ENCODE data around the gene TOMM34. TPM values are rescaled to one million over a fixed set of nuclear protein-coding genes. Genes with fewer than 3 reads are reported as not detected.

The TOMM34 gene
- polyA plus RNA-seq, 1 of the 3 experiments (the other 2 are of a cell fraction), result 40.5 TPM

- H3K4me3 ChIP-seq (ENCODE audit: low read depth in 2 of 2, low read length in 1 of 2), result peak overlapping the region in 1 of 2 experiments; percentile 19; a peak in 1 of 4 replicates
- 100% methylated on average over 2 of the region's 3 CpGs for WGBS (ENCODE audit: low lambda C conversion rate)
- no peaks in the 10 kb centered on the region for H3K9me3 ChIP-seq
- H3K9ac ChIP-seq, result 0 out of 2 replicates have a peak overlapping the region, but pooled peaks have one; percentile 0
- no peaks in the 10 kb centered on the region for H3K9me2 ChIP-seq
- DNase-seq, result no peak
- ChIA-PET CTCF (interaction anchor here (1.0 to 1.2 kb wide), 2 partner anchors 106 to 258 kb away, joined by 3 read pairs; no protein-coding TSS in a partner anchor), POLR2A (no interaction called here)
- no peak overlapping the region for H3K27ac ChIP-seq (ENCODE audit: low read depth in 2 of 2, low read length in 1 of 2)
- peaks cover 3 to 13% of the 10 kb centered on the region in 2 experiments; a peak in 3 of 4 replicates for H3K4me1 ChIP-seq (ENCODE audit: control insufficient read depth in 1 of 2, insufficient read depth in 2 of 2, low read depth in 1 of 2, low read length in 1 of 2)
- TF ChIP-seq TEAD4 (IDR thresholded peaks at IDR 0.05; ENCODE audit: borderline replicate concordance, insufficient read depth) (no peak), ELF1 (IDR thresholded peaks at IDR 0.05) (no peak), PBX3 (IDR thresholded peaks at IDR 0.05) (no peak), RCOR1 (IDR thresholded peaks at IDR 0.05; ENCODE audit: low read length) (no peak), RFX5 (IDR thresholded peaks at IDR 0.05; ENCODE audit: low read length) (no peak), SMC3 (IDR thresholded peaks at IDR 0.05; ENCODE audit: low read depth, low read length) (no peak), FOSL2 (IDR thresholded peaks at IDR 0.05; ENCODE audit: borderline replicate concordance, low read depth) (no peak), FOXM1 (IDR thresholded peaks at IDR 0.05; ENCODE audit: low read depth) (no peak)
- H3K27me3 ChIP-seq (ENCODE audit: insufficient read depth), result no peaks in the 10 kb centered on the region
- no peak overlapping the region for H2AFZ ChIP-seq (ENCODE audit: low read depth)
- peak overlapping the region; percentile 30 for H3K4me2 ChIP-seq
- no peaks in the 10 kb centered on the region for H4K20me1 ChIP-seq (ENCODE audit: insufficient read depth)
- peaks cover 26 to 32% of the 10 kb centered on the region in 2 experiments for H3K36me3 ChIP-seq (replicated peaks in 1 of 2; ENCODE audit: control insufficient read depth in 1 of 2, insufficient read depth in 2 of 2, low read length in 1 of 2)
- peaks cover 30% of the 10 kb centered on the region for H3K79me2 ChIP-seq (ENCODE audit: insufficient read depth)
- H3F3A ChIP-seq (replicated peaks; ENCODE audit: insufficient read depth), result peaks cover 13% of the 10 kb centered on the region
These were observed 30.2 kb upstream of the TOMM34 start for GRCh38 chr20:44990425-44990824.

- no peak overlapping the region for H3K4me3 ChIP-seq (ENCODE audit: low read depth in 2 of 2, low read length in 1 of 2)
- ChIA-PET CTCF (no interaction called here), POLR2A (no interaction called here)
- H3K4me2 ChIP-seq, result no peak overlapping the region
- no peaks in the 10 kb centered on the region for H3K27me3 ChIP-seq (ENCODE audit: insufficient read depth)
- H3K9ac ChIP-seq, result no peak overlapping the region
- H2AFZ ChIP-seq (ENCODE audit: low read depth), result no peak overlapping the region
- peaks cover 11% of the 10 kb centered on the region for H3F3A ChIP-seq (replicated peaks; ENCODE audit: insufficient read depth)
- H3K36me3 ChIP-seq (replicated peaks in 1 of 2; ENCODE audit: control insufficient read depth in 1 of 2, insufficient read depth in 2 of 2, low read length in 1 of 2), result peaks cover 27 to 28% of the 10 kb centered on the region in 2 experiments
- H3K27ac ChIP-seq (ENCODE audit: low read depth in 2 of 2, low read length in 1 of 2), result no peak overlapping the region
- peaks cover 28% of the 10 kb centered on the region for H3K79me2 ChIP-seq (ENCODE audit: insufficient read depth)
- H4K20me1 ChIP-seq (ENCODE audit: insufficient read depth), result no peaks in the 10 kb centered on the region
- no peak for DNase-seq
- H3K9me2 ChIP-seq, result no peaks in the 10 kb centered on the region
- H3K9me3 ChIP-seq, result no peaks in the 10 kb centered on the region
- H3K4me1 ChIP-seq (ENCODE audit: control insufficient read depth in 1 of 2, insufficient read depth in 2 of 2, low read depth in 1 of 2, low read length in 1 of 2), result peaks cover 3 to 12% of the 10 kb centered on the region in 2 experiments; a peak in 3 of 4 replicates
- no peak for TF ChIP-seq EP300 (IDR thresholded peaks at IDR 0.05; ENCODE audit: borderline replicate concordance in 1 of 2, low read depth in 1 of 2, low read length in 1 of 2)
- no peak for TF ChIP-seq YY1 (IDR thresholded peaks at IDR 0.05; ENCODE audit: low read depth)
- TF ChIP-seq NRF1 (IDR thresholded peaks at IDR 0.05; ENCODE audit: low read depth, low read length), result no peak
- no peak for TF ChIP-seq POLR2AphosphoS5 (IDR thresholded peaks at IDR 0.05; ENCODE audit: low read depth, low read length)
- no peak for TF ChIP-seq MAX (IDR thresholded peaks at IDR 0.05; ENCODE audit: low read depth)
- no peak for TF ChIP-seq SIN3A (IDR thresholded peaks at IDR 0.05; ENCODE audit: borderline replicate concordance, low read depth, low read length)
- 100% methylated on average over 1 of the region's 1 CpG for WGBS (ENCODE audit: low lambda C conversion rate)
These were observed 28.5 kb upstream of the TOMM34 start for GRCh38 chr20:44988631-44989171.

Measured in SK-N-SH (cell line).